ENCODE results near the gene SURF2.

Gene SURF2

GRCh38 chr9:133394687-133395271, 38.4 kb downstream of the SURF2 start:
- no peaks in the 10 kb centered on the region for H3K4me1 ChIP-seq
- DNase-seq (ENCODE audit: low spot score in 2 of 2), result no peak
- in situ Hi-C loops (cut with MboI; ENCODE audit: low sequenced_read_pairs), result no loop called here
- H3K27me3 ChIP-seq (ENCODE audit: low read depth), result peaks cover 7% of the 10 kb centered on the region; the same call in 1 of the 2 replicates
- no peaks in the 10 kb centered on the region for H3K9me3 ChIP-seq
- H3K4me3 ChIP-seq, result no peak overlapping the region
- no peaks in the 10 kb centered on the region for H3K36me3 ChIP-seq (replicated peaks)

- H3K9me3 ChIP-seq, result no peaks in the 10 kb centered on the region
- H3K27me3 ChIP-seq (ENCODE audit: low read depth), result peaks cover 7% of the 10 kb centered on the region; the same call in 1 of the 2 replicates
- in situ Hi-C loops (cut with MboI; ENCODE audit: low sequenced_read_pairs), result no loop called here
- DNase-seq (ENCODE audit: low spot score in 2 of 2), result peak in 1 of 2 experiments; percentile 65
- H3K4me3 ChIP-seq, result no peak overlapping the region
- no peaks in the 10 kb centered on the region for H3K4me1 ChIP-seq
- no peaks in the 10 kb centered on the region for H3K36me3 ChIP-seq (replicated peaks)
Observed at GRCh38 chr9:133396952-133397351, 40.6 kb downstream of the SURF2 start.

GRCh38 chr9:133397370-133397769, 41.0 kb downstream of the SURF2 start:
- H3K4me1 ChIP-seq, result no peaks in the 10 kb centered on the region
- in situ Hi-C loops (cut with MboI; ENCODE audit: low sequenced_read_pairs), result no loop called here

GRCh38 chr9:133397895-133398294, 41.5 kb downstream of the SURF2 start:
- in situ Hi-C loops (cut with MboI; ENCODE audit: low sequenced_read_pairs), result no loop called here
- Histone ChIP-seq H3K4me1 (no peaks in the 10 kb centered on the region), H3K27me3 (ENCODE audit: low read depth) (peaks cover 7% of the 10 kb centered on the region; the same call in 1 of the 2 replicates), H3K4me3 (no peak overlapping the region), H3K9me3 (no peaks in the 10 kb centered on the region), H3K36me3 (replicated peaks) (no peaks in the 10 kb centered on the region)
- DNase-seq (ENCODE audit: low spot score in 2 of 2), result no peak

More at GRCh38 chr9:133397370-133397769, 41.0 kb downstream of the SURF2 start:
- Histone ChIP-seq H3K36me3 (replicated peaks) (no peaks in the 10 kb centered on the region), H3K27me3 (ENCODE audit: low read depth) (peaks cover 7% of the 10 kb centered on the region; the same call in 1 of the 2 replicates), H3K9me3 (no peaks in the 10 kb centered on the region), H3K4me3 (no peak overlapping the region)
- no peak for DNase-seq (ENCODE audit: low spot score in 2 of 2)

GRCh38 chr9:133400292-133400691, 43.9 kb downstream of the SURF2 start:
- Histone ChIP-seq H3K9me3 (no peaks in the 10 kb centered on the region), H3K36me3 (replicated peaks) (peaks cover 18% of the 10 kb centered on the region), H3K4me1 (no peaks in the 10 kb centered on the region), H3K4me3 (no peak overlapping the region), H3K27me3 (ENCODE audit: low read depth) (peaks cover 7% of the 10 kb centered on the region; the same call in 1 of the 2 replicates)
- no peak for DNase-seq (ENCODE audit: low spot score in 2 of 2)
- in situ Hi-C loops (cut with MboI; ENCODE audit: low sequenced_read_pairs), result no loop called here

- DNase-seq (ENCODE audit: low spot score in 2 of 2), result no peak
- in situ Hi-C loops (cut with MboI; ENCODE audit: low sequenced_read_pairs), result no loop called here
- Histone ChIP-seq H3K27me3 (ENCODE audit: low read depth) (peaks cover 7% of the 10 kb centered on the region; the same call in 1 of the 2 replicates), H3K4me3 (no peak overlapping the region), H3K4me1 (no peaks in the 10 kb centered on the region), H3K9me3 (no peaks in the 10 kb centered on the region), H3K36me3 (replicated peaks) (peaks cover 31% of the 10 kb centered on the region)
Observed at GRCh38 chr9:133401588-133401987, 45.2 kb downstream of the SURF2 start.

- in situ Hi-C loops (cut with MboI; ENCODE audit: low sequenced_read_pairs), result no loop called here
- DNase-seq (ENCODE audit: low spot score in 2 of 2), result no peak
- Histone ChIP-seq H3K4me3 (no peak overlapping the region), H3K36me3 (replicated peaks) (peaks cover 40% of the 10 kb centered on the region), H3K4me1 (no peaks in the 10 kb centered on the region), H3K27me3 (ENCODE audit: low read depth) (no peaks in the 10 kb centered on the region; the same call in 1 of the 2 replicates), H3K9me3 (no peaks in the 10 kb centered on the region)
Observed at GRCh38 chr9:133402689-133403088, 46.3 kb downstream of the SURF2 start.

GRCh38 chr9:133403766-133404453, 47.6 kb downstream of the SURF2 start:
- peak in 1 of 2 experiments; percentile 45 for DNase-seq (ENCODE audit: low spot score in 2 of 2)
- in situ Hi-C loops (cut with MboI; ENCODE audit: low sequenced_read_pairs), result no loop called here

GRCh38 chr9:133404454-133405002, 48.2 kb downstream of the SURF2 start:
- no peak overlapping the region for H3K4me3 ChIP-seq
- no peak for DNase-seq (ENCODE audit: low spot score in 2 of 2)
- H3K36me3 ChIP-seq (replicated peaks), result peaks cover 57% of the 10 kb centered on the region
- in situ Hi-C loops (cut with MboI; ENCODE audit: low sequenced_read_pairs), result no loop called here
- H3K9me3 ChIP-seq, result no peaks in the 10 kb centered on the region
- no peaks in the 10 kb centered on the region for H3K4me1 ChIP-seq
- H3K27me3 ChIP-seq (ENCODE audit: low read depth), result no peaks in the 10 kb centered on the region

More at GRCh38 chr9:133403766-133404453, 47.6 kb downstream of the SURF2 start:
- H3K27me3 ChIP-seq (ENCODE audit: low read depth), result no peaks in the 10 kb centered on the region
- no peaks in the 10 kb centered on the region for H3K9me3 ChIP-seq
- no peaks in the 10 kb centered on the region for H3K4me1 ChIP-seq
- H3K4me3 ChIP-seq, result no peak overlapping the region
- peaks cover 50% of the 10 kb centered on the region for H3K36me3 ChIP-seq (replicated peaks)

- Histone ChIP-seq H3K4me1 (no peaks in the 10 kb centered on the region), H3K27me3 (ENCODE audit: low read depth) (no peaks in the 10 kb centered on the region), H3K4me3 (no peak overlapping the region), H3K9me3 (no peaks in the 10 kb centered on the region), H3K36me3 (replicated peaks) (peaks cover 69% of the 10 kb centered on the region)
- in situ Hi-C loops (cut with MboI; ENCODE audit: low sequenced_read_pairs), result no loop called here
- no peak for DNase-seq (ENCODE audit: low spot score in 2 of 2)
Observed at GRCh38 chr9:133405508-133406438, 49.4 kb downstream of the SURF2 start.

- Histone ChIP-seq H3K27me3 (ENCODE audit: low read depth) (no peaks in the 10 kb centered on the region), H3K4me1 (no peaks in the 10 kb centered on the region), H3K9me3 (no peaks in the 10 kb centered on the region), H3K4me3 (no peak overlapping the region), H3K36me3 (replicated peaks) (peaks cover 78% of the 10 kb centered on the region)
- in situ Hi-C loops (cut with MboI; ENCODE audit: low sequenced_read_pairs), result no loop called here
- DNase-seq (ENCODE audit: low spot score in 2 of 2), result peak; percentile 66 to 85
Observed at GRCh38 chr9:133406480-133407307, 50.3 kb downstream of the SURF2 start.

GRCh38 chr9:133408042-133408441, 51.7 kb downstream of the SURF2 start:
- DNase-seq (ENCODE audit: low spot score in 2 of 2), result no peak
- peaks cover 91% of the 10 kb centered on the region for H3K36me3 ChIP-seq (replicated peaks)
- no peaks in the 10 kb centered on the region for H3K9me3 ChIP-seq
- no peaks in the 10 kb centered on the region for H3K27me3 ChIP-seq (ENCODE audit: low read depth)
- no peak overlapping the region for H3K4me3 ChIP-seq
- in situ Hi-C loops (cut with MboI; ENCODE audit: low sequenced_read_pairs), result no loop called here
- H3K4me1 ChIP-seq, result no peaks in the 10 kb centered on the region

Data from HAP-1 (cell line).